ENCODE measurements around the gene FCAMR.

The FCAMR gene

DNA sequence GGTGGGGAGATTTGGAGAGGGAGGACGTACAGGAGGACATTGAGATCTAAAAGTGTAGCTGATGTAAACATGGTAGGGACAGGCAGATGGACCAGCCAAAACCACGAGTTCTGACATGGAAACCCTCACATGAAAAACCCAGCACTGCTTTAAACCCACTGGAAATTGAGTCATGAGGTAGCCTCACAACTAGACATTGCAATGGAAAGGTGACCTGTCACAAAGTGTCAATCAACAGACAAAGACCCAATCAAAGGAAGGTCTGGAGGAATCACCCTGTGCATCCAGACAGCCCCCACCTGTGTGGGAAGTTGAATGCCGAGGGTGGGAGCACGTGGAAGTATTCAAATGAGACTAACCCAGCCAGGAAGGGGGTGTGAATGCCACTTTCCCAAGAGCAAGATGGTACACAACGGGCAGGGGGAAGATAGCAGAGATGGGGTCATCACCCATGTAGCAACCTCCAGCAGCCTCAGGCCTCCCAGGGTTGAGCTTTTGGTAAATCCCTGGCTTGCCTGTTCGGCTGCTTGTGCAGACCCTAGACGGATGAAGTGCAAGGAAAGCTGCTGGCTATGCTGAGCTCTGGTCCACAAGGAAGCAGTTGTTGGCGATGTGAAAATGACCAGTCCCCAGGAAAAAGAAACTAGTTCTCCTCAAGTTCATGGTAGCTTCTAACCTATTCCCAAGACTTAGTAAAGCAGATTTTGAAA lies 54.1 kb downstream of the FCAMR start:
- Histone ChIP-seq H3K4me3 (ENCODE audit: low read depth, low read length) (no peak overlapping the region), H3K79me2 (no peaks in the 10 kb centered on the region), H3K4me2 (ENCODE audit: low read length) (no peak overlapping the region), H3K27ac (no peak overlapping the region), H3K4me1 (no peaks in the 10 kb centered on the region), H3K9ac (no peak overlapping the region), H2AFZ (no peak overlapping the region), H3K27me3 (ENCODE audit: control insufficient read depth, insufficient read depth, low read length) (no peaks in the 10 kb centered on the region), H3K9me3 (ENCODE audit: control insufficient read depth, low read length) (no peaks in the 10 kb centered on the region), H3K36me3 (ENCODE audit: control insufficient read depth, insufficient read depth, low read length) (no peaks in the 10 kb centered on the region)
- TF ChIP-seq, protein P1, sequence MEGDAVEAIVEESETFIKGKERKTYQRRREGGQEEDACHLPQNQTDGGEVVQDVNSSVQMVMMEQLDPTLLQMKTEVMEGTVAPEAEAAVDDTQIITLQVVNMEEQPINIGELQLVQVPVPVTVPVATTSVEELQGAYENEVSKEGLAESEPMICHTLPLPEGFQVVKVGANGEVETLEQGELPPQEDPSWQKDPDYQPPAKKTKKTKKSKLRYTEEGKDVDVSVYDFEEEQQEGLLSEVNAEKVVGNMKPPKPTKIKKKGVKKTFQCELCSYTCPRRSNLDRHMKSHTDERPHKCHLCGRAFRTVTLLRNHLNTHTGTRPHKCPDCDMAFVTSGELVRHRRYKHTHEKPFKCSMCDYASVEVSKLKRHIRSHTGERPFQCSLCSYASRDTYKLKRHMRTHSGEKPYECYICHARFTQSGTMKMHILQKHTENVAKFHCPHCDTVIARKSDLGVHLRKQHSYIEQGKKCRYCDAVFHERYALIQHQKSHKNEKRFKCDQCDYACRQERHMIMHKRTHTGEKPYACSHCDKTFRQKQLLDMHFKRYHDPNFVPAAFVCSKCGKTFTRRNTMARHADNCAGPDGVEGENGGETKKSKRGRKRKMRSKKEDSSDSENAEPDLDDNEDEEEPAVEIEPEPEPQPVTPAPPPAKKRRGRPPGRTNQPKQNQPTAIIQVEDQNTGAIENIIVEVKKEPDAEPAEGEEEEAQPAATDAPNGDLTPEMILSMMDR (IDR thresholded peaks at IDR 0.05): no peak

DNA sequence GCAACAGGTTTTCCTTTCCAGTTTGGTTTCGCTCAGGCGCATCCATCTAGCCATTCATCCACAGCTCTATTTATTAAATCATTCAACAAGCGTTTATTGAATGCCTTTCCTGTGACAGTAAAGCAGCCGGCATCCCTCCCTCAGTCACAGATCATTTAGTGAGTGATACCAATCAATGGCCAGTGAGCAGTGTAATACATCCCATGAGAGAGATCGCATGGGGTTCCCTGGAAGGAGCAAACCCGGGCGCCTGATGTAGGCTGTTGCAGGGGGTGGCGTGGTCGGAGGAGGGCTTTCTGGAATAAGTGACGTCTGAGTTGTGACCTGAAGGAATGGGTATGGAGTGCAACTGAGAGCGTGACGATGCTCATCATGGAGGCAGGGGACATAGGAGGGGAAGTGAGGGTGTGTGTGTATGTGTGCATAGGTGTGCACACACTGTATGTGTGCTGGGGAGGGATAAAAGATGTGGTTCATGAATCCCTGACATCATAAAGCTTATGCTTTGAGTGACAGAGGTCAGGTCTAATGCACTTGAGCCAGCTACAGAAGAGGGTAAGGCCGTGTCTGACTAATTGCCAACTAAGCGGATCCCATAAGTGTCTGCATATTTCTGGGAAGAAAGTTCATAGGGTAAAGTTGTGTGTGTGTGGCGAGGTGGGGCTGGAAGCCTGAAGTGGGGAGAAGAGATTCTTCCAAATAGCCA lies 55.1 kb downstream of the FCAMR start:
- TF ChIP-seq, protein P1 (IDR thresholded peaks at IDR 0.05): no peak
- H3K79me2 ChIP-seq: no peaks in the 10 kb centered on the region

DNA sequence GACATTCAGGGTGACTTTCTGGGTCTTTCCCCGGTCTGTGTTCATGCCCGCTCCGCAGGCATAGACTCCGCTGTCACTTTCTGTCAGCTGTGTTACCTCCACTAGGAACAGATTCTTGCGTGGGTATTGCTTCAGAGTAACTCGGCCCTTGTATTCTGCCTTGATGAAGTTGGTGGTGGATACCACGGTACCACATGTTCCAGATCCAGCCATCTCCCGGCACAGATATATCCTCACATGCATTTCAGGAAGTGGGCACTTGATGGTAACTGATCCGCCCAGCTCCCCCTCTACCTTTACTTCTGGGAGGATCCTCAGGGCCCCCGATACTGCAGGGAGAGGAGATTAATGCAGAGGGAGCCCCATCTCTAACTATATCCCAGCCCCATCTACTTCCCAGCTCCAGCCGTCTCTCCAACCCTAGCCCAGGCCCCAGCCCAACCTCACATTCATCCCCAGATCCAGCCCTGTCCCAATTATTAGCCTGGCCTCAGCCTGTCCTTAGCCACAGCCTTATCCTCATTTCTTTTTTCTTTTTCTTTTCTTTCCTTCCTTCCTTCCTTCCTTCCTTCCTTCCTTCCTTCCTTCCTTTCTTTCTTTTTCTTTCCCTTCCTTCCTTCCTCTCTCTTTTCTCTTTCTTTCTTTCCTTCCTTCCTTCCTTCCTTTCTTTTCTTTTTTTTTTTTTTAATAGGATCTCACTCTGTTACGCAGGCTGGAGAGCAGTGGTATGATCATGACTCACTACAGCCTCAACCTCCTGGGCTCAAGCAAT lies 56.3 kb downstream of the FCAMR start:
- H3K27me3 ChIP-seq (ENCODE audit: control insufficient read depth, insufficient read depth, low read length): no peaks in the 10 kb centered on the region
- H3K4me1 ChIP-seq: no peaks in the 10 kb centered on the region
- H2AFZ ChIP-seq: no peak overlapping the region
- H3K9me3 ChIP-seq (ENCODE audit: control insufficient read depth, low read length): no peaks in the 10 kb centered on the region
- no peak overlapping the region for H3K4me3 ChIP-seq (ENCODE audit: low read depth, low read length)
- no peak overlapping the region for H3K9ac ChIP-seq
- no peaks in the 10 kb centered on the region for H3K36me3 ChIP-seq (ENCODE audit: control insufficient read depth, insufficient read depth, low read length)
- no peak overlapping the region for H3K27ac ChIP-seq
- no peak overlapping the region for H3K4me2 ChIP-seq (ENCODE audit: low read length)
- H3K79me2 ChIP-seq: no peaks in the 10 kb centered on the region
- TF ChIP-seq, protein P1 (IDR thresholded peaks at IDR 0.05): no peak

More for the DNA sequence above, 55.1 kb downstream of the FCAMR start:
- no peaks in the 10 kb centered on the region for H3K4me1 ChIP-seq
- H2AFZ ChIP-seq: no peak overlapping the region
- H3K4me3 ChIP-seq (ENCODE audit: low read depth, low read length): no peak overlapping the region
- H3K36me3 ChIP-seq (ENCODE audit: control insufficient read depth, insufficient read depth, low read length): no peaks in the 10 kb centered on the region
- H3K9me3 ChIP-seq (ENCODE audit: control insufficient read depth, low read length): no peaks in the 10 kb centered on the region
- H3K9ac ChIP-seq: no peak overlapping the region
- no peak overlapping the region for H3K27ac ChIP-seq
- H3K4me2 ChIP-seq (ENCODE audit: low read length): no peak overlapping the region
- no peaks in the 10 kb centered on the region for H3K27me3 ChIP-seq (ENCODE audit: control insufficient read depth, insufficient read depth, low read length)

DNA sequence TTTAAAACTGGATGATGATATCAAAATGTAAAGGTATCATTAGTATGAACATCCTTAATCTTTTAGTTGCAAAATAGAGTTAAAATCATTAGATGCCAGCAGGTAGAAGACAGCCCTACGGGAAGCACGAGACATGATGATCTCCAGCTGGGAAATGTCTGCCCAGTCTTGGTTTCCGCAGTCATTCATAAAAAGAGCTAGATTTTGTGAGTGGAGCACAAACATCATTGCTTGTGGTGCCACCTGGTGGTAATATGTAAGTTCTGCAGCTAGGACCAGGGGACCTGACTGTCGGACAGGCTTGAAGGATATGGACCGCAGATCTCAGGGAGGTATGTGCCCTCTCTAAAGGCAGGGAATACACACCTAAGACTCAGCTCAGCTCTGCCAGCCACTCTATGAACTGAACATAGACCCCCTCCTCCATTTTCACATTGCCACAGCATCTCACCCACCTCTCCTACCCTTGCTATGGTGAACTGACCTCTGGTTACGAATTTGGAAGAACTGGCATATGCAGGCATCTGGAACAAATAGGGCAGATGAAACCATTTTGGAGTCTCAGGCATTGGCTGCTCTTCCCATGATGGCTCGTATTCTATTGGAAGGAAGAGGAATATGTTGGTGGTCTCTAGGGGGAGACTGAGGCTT lies 57.7 kb downstream of the FCAMR start:
- no peaks in the 10 kb centered on the region for H3K36me3 ChIP-seq (ENCODE audit: control insufficient read depth, insufficient read depth, low read length)
- no peak overlapping the region for H2AFZ ChIP-seq
- H3K4me3 ChIP-seq (ENCODE audit: low read depth, low read length): no peak overlapping the region
- no peaks in the 10 kb centered on the region for H3K79me2 ChIP-seq
- no peaks in the 10 kb centered on the region for H3K9me3 ChIP-seq (ENCODE audit: control insufficient read depth, low read length)
- no peak overlapping the region for H3K27ac ChIP-seq
- TF ChIP-seq, protein P1 (IDR thresholded peaks at IDR 0.05): peak; percentile 65
- no peaks in the 10 kb centered on the region for H3K4me1 ChIP-seq
- no peak overlapping the region for H3K4me2 ChIP-seq (ENCODE audit: low read length)
- no peaks in the 10 kb centered on the region for H3K27me3 ChIP-seq (ENCODE audit: control insufficient read depth, insufficient read depth, low read length)
- no peak overlapping the region for H3K9ac ChIP-seq
